PC-3 (cell line): Measurements from ENCODE around the gene C5AR1. TPM values are rescaled to one million over a fixed set of nuclear protein-coding genes. Genes with fewer than 3 reads are reported as not detected.
A peak's percentile ranks its signal among the peaks of the same experiment; 100 is the strongest.

Experiments
- ATAC-seq: fragments of 200-7000 bp; cut with Tn5 transposase; 2 replicates; pipeline ENCODE4 v1.9.1; 2020; ENCODE audit warnings: mild to moderate bottlenecking, moderate library complexity
- BruUV-seq: library from RNA; stranded (reverse); fragments of 400-500 nt; replicated peaks from 2 replicates; lab custom pipeline; 2021; lab: Mats Ljungman, UMichigan
- CTCF ChIA-PET: fragments of 300-600 bp; sonication (Branson Sonifier 250); formaldehyde crosslinking; loops from one replicate; lab custom pipeline; 2022; ENCODE audit warnings: antibody characterized with exemption; lab: Charles Lee
- POLR2A ChIA-PET: fragments of 300-600 bp; sonication (Branson Sonifier 250); formaldehyde crosslinking; loops from one replicate; lab custom pipeline; 2022; ENCODE audit warnings: antibody characterized with exemption; ENCODE audit not compliant: unreplicated experiment; lab: Charles Lee
- DNase-seq: peaks from one replicate; pipeline ENCODE4 v3.0.0-alpha.2; 2015
- H2AFZ ChIP-seq: fragments of 300-600 bp; sonication (generic); 2 replicates; pipeline ENCODE4 v1.6.0; 2016; ENCODE audit warnings: antibody characterized with exemption, low read length
- H3F3A ChIP-seq: fragments of 300-600 bp; sonication (generic); one replicate; pipeline ENCODE4 v1.6.0; 2017; ENCODE audit warnings: antibody characterized with exemption, low read length, control low read depth, mild to moderate bottlenecking; ENCODE audit not compliant: unreplicated experiment
- H3K27ac ChIP-seq: fragments of 300-600 bp; sonication (generic); 2 replicates; pipeline ENCODE4 v1.5.1; 2016; ENCODE audit warnings: mild to moderate bottlenecking, low read length
- H3K27me3 ChIP-seq: fragments of 300-600 bp; sonication (generic); 2 replicates; pipeline ENCODE4 v1.6.1; 2016; ENCODE audit warnings: low read length, mixed read lengths
- H3K36me3 ChIP-seq: fragments of 300-600 bp; sonication (generic); 2 replicates; pipeline ENCODE4 v1.6.1; 2016; ENCODE audit warnings: low read depth, mixed run types, low read length, mixed read lengths
- H3K4me1 ChIP-seq: fragments of 300-600 bp; sonication (generic); 2 replicates; pipeline ENCODE4 v1.5.1; 2016; ENCODE audit warnings: low read length; ENCODE audit not compliant: insufficient read depth
- H3K4me2 ChIP-seq: fragments of 300-600 bp; sonication (generic); 2 replicates; pipeline ENCODE4 v1.6.0; 2016; ENCODE audit warnings: low read length
- H3K4me3 ChIP-seq: fragments of 300-600 bp; sonication (generic); 2 replicates; pipeline ENCODE4 v1.5.1; 2016; ENCODE audit warnings: mild to moderate bottlenecking, low read length, mixed read lengths
- H3K79me2 ChIP-seq: fragments of 300-600 bp; sonication (generic); 2 replicates; pipeline ENCODE4 v1.6.1; 2017; ENCODE audit warnings: low read length, mixed read lengths
- H3K9ac ChIP-seq: fragments of 300-600 bp; sonication (generic); 2 replicates; pipeline ENCODE4 v1.6.0; 2016; ENCODE audit warnings: mild to moderate bottlenecking, low read length
- H3K9me2 ChIP-seq: fragments of 300-600 bp; sonication (generic); replicated peaks from 2 replicates; pipeline ENCODE4 v1.6.1; 2016; ENCODE audit warnings: mixed run types, low read length, mixed read lengths
- H3K9me3 ChIP-seq: fragments of 300-600 bp; sonication (generic); 2 replicates; pipeline ENCODE4 v1.6.1; 2016; ENCODE audit warnings: low read length, mixed read lengths
- H4K20me1 ChIP-seq: fragments of 300-600 bp; sonication (generic); 2 replicates; pipeline ENCODE4 v1.6.1; 2016; ENCODE audit warnings: low read length, mixed read lengths
- EZH2 ChIP-seq: fragments of 300-600 bp; sonication (generic); IDR thresholded peaks from one replicate; pipeline ENCODE4 v1.6.1; 2017; ENCODE audit warnings: antibody characterized with exemption, mild to moderate bottlenecking, low read length; ENCODE audit not compliant: unreplicated experiment
- EZH2phosphoT487 ChIP-seq: fragments of 300-600 bp; sonication (generic); IDR thresholded peaks from 2 replicates; pipeline ENCODE4 v1.6.1; 2018; ENCODE audit warnings: mild to moderate bottlenecking, antibody characterized with exemption, low read length, borderline replicate concordance
- intact Hi-C: fragments of 100-400 bp; cut with micrococcal nuclease; formaldehyde crosslinking; loops from 2 replicates; pipeline ENCODE4 v1.9.0; 2023
- total RNA-seq: library from RNA; depleted of rRNA; stranded (reverse); fragments of >200 nt; gene quantifications from 2 replicates; pipeline ENCODE4 v1.2.3, GENCODE V29; 2014
- TF ChIP-seq, protein P1 (sequence below): fragments of 300-600 bp; sonication (generic); conservative IDR thresholded peaks from 2 replicates; pipeline ENCODE4 v1.5.1; 2017; ENCODE audit warnings: antibody characterized with exemption, low read depth, mild to moderate bottlenecking, low read length

Gene C5AR1
- total RNA-seq, 1 experiment from 2014 or later, result not detected

DNA sequence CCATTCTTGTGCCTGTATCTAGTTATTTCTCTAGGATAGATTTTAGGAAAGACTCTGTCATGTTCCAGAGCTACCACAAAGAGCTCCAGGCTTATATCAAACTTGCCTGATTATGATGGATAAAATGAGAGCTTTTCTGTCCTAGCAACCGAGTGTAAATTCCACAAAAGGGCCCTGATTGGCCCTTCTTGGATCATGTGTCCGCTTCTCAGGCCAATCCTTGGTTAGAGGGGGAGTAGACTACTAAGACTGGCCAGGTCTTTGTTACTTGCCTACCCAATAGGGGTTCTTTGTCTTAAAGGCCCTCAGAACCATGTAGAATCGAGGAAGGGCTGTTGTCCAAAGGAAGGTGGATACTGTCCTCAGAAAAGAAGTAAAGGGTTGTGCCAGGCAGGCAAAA lies 41.9 kb downstream of the C5AR1 start:
- Histone ChIP-seq H4K20me1 (no peaks in the 10 kb centered on the region), H3K36me3 (peaks cover 14% of the 10 kb centered on the region; the same call in 1 of the 2 replicates), H2AFZ (no peak overlapping the region), H3K4me2 (no peak overlapping the region), H3K27me3 (no peaks in the 10 kb centered on the region), H3K9me3 (no peaks in the 10 kb centered on the region), H3K4me3 (no peak overlapping the region), H3K9ac (no peak overlapping the region), H3K79me2 (peaks cover 46% of the 10 kb centered on the region), H3K9me2 (no peaks in the 10 kb centered on the region), H3K27ac (no peak overlapping the region), H3F3A (no peaks in the 10 kb centered on the region), H3K4me1 (peaks cover 8% of the 10 kb centered on the region; the same call in 1 of the 2 replicates)
- DNase-seq (peak; percentile 37), ATAC-seq (no peak)
- BruUV-seq, result no TSS peak
- TF ChIP-seq EZH2 (no peak), EZH2phosphoT487 (no peak)
- TF ChIP-seq, protein P1, sequence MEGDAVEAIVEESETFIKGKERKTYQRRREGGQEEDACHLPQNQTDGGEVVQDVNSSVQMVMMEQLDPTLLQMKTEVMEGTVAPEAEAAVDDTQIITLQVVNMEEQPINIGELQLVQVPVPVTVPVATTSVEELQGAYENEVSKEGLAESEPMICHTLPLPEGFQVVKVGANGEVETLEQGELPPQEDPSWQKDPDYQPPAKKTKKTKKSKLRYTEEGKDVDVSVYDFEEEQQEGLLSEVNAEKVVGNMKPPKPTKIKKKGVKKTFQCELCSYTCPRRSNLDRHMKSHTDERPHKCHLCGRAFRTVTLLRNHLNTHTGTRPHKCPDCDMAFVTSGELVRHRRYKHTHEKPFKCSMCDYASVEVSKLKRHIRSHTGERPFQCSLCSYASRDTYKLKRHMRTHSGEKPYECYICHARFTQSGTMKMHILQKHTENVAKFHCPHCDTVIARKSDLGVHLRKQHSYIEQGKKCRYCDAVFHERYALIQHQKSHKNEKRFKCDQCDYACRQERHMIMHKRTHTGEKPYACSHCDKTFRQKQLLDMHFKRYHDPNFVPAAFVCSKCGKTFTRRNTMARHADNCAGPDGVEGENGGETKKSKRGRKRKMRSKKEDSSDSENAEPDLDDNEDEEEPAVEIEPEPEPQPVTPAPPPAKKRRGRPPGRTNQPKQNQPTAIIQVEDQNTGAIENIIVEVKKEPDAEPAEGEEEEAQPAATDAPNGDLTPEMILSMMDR, result no peak
- intact Hi-C loops, result no loop called here
- ChIA-PET POLR2A (no interaction called here), CTCF (no interaction called here)

GRCh38 chr19:47352095-47352494 lies 42.4 kb downstream of the C5AR1 start:
- Histone ChIP-seq H3K79me2 (peaks cover 46% of the 10 kb centered on the region), H2AFZ (no peak overlapping the region), H3K27me3 (no peaks in the 10 kb centered on the region), H4K20me1 (no peaks in the 10 kb centered on the region), H3K4me3 (no peak overlapping the region), H3K36me3 (peaks cover 17% of the 10 kb centered on the region; the same call in 1 of the 2 replicates), H3K9me3 (no peaks in the 10 kb centered on the region), H3K9me2 (no peaks in the 10 kb centered on the region), H3K4me1 (peaks cover 8% of the 10 kb centered on the region; the same call in 1 of the 2 replicates), H3K9ac (no peak overlapping the region), H3F3A (no peaks in the 10 kb centered on the region), H3K4me2 (no peak overlapping the region), H3K27ac (no peak overlapping the region)
- POLR2A ChIA-PET, result no interaction called here
- intact Hi-C loops, result no loop called here
- TF ChIP-seq, protein P1, result no peak
- TF ChIP-seq EZH2phosphoT487, result no peak
- TF ChIP-seq EZH2, result no peak
- no peak for ATAC-seq
- CTCF ChIA-PET, result no interaction called here
- DNase-seq, result no peak
- BruUV-seq, result no TSS peak

GRCh38 chr19:47353307-47353712 lies 43.6 kb downstream of the C5AR1 start:
- H2AFZ ChIP-seq, result no peak overlapping the region
- no peaks in the 10 kb centered on the region for H3K9me2 ChIP-seq
- POLR2A ChIA-PET, result no interaction called here
- TF ChIP-seq EZH2 (no peak), EZH2phosphoT487 (no peak)
- TF ChIP-seq, protein P1, result no peak
- no peak overlapping the region for H3K4me2 ChIP-seq
- BruUV-seq, result no TSS peak
- peaks cover 24% of the 10 kb centered on the region for H3K36me3 ChIP-seq
- H3K4me1 ChIP-seq, result peaks cover 8% of the 10 kb centered on the region; the same call in 1 of the 2 replicates
- no peak overlapping the region for H3K9ac ChIP-seq
- peaks cover 46% of the 10 kb centered on the region for H3K79me2 ChIP-seq
- CTCF ChIA-PET, result no interaction called here
- H3F3A ChIP-seq, result no peaks in the 10 kb centered on the region
- no peaks in the 10 kb centered on the region for H3K27me3 ChIP-seq
- ATAC-seq (no peak), DNase-seq (no peak)
- H4K20me1 ChIP-seq, result no peaks in the 10 kb centered on the region
- no peaks in the 10 kb centered on the region for H3K9me3 ChIP-seq
- H3K4me3 ChIP-seq, result no peak overlapping the region
- H3K27ac ChIP-seq, result no peak overlapping the region
- intact Hi-C loops, result no loop called here
